ENCODE results near the gene EFCAB9.

EFCAB9 gene

GRCh38 chr5:172245046-172245445 is 51.1 kb downstream of the EFCAB9 start:
- H3K4me3 ChIP-seq (ENCODE audit: low read depth, low read length): no peak overlapping the region
- TF ChIP-seq CTCF (IDR thresholded peaks at IDR 0.05; ENCODE audit: borderline replicate concordance, insufficient read depth, low read depth, low read length): no peak

- no peak overlapping the region for H3K4me3 ChIP-seq (ENCODE audit: low read depth, low read length)
- no peak for TF ChIP-seq CTCF (IDR thresholded peaks at IDR 0.05; ENCODE audit: borderline replicate concordance, insufficient read depth, low read depth, low read length)
These were observed 51.7 kb downstream of the EFCAB9 start for GRCh38 chr5:172245703-172246125.

- H3K4me3 ChIP-seq (ENCODE audit: low read depth, low read length): no peak overlapping the region
- no peak for TF ChIP-seq CTCF (IDR thresholded peaks at IDR 0.05; ENCODE audit: borderline replicate concordance, insufficient read depth, low read depth, low read length)
These were observed 54.7 kb downstream of the EFCAB9 start for GRCh38 chr5:172248637-172249036.

GRCh38 chr5:172251419-172251818 is 57.4 kb downstream of the EFCAB9 start:
- no peak overlapping the region for H3K4me3 ChIP-seq (ENCODE audit: low read depth, low read length)
- no peak for TF ChIP-seq CTCF (IDR thresholded peaks at IDR 0.05; ENCODE audit: borderline replicate concordance, insufficient read depth, low read depth, low read length)

- H3K4me3 ChIP-seq (ENCODE audit: low read depth, low read length): no peak overlapping the region
- TF ChIP-seq CTCF (IDR thresholded peaks at IDR 0.05; ENCODE audit: borderline replicate concordance, insufficient read depth, low read depth, low read length): no peak
These were observed 58.5 kb downstream of the EFCAB9 start for GRCh38 chr5:172252501-172252900.

Data from GM12875 (cell line).